ENCODE measurements around the gene NPTX1. TPM values are rescaled to one million over a fixed set of nuclear protein-coding genes. Genes with fewer than 3 reads are reported as not detected.

The NPTX1 gene
- total and polyA plus RNA-seq, 4 donors: 0.56 to 7.5 (median 1.2) TPM

GRCh38 chr17:80513201-80513600, 36.8 kb upstream of the NPTX1 start:
- DNase-seq: no peak
- H3K9ac ChIP-seq (ENCODE audit: insufficient read depth in 1 of 2, low read length in 2 of 2): no peak overlapping the region
- no peak for ATAC-seq (ENCODE audit: insufficient read depth, low FRiP score)
- no peak for TF ChIP-seq CTCF (IDR thresholded peaks at IDR 0.05; ENCODE audit: control extremely low read depth, extremely low read depth)
- no peak overlapping the region for H3K27ac ChIP-seq (ENCODE audit: low read depth in 1 of 2, low read length in 1 of 2)
- no peaks in the 10 kb centered on the region for H3K9me3 ChIP-seq (ENCODE audit: control insufficient read depth in 4 of 4, insufficient read depth in 3 of 4, low read length in 3 of 4)
- no peaks in the 10 kb centered on the region for H3K36me3 ChIP-seq (ENCODE audit: control insufficient read depth in 4 of 4, insufficient read depth in 4 of 4, low read length in 4 of 4)
- WGBS, 2 donors: 92 to 94% methylated on average over 16 of the region's 16 CpGs
- H3K4me1 ChIP-seq (ENCODE audit: control insufficient read depth in 5 of 5, insufficient read depth in 5 of 5, low read length in 5 of 5): peaks cover 0 to 4% (median 0%) of the 10 kb centered on the region in 5 donors
- H3K4me3 ChIP-seq: no peak overlapping the region
- peaks cover 0 to 14% (median 0%) of the 10 kb centered on the region in 3 donors for H3K27me3 ChIP-seq (ENCODE audit: control insufficient read depth in 3 of 3, insufficient read depth in 3 of 3, low read length in 2 of 3)

- WGBS, 2 donors: 85 to 87% methylated on average over 15 of the region's 15 CpGs
- Histone ChIP-seq H3K36me3 (ENCODE audit: control insufficient read depth in 4 of 4, insufficient read depth in 4 of 4, low read length in 4 of 4) (no peaks in the 10 kb centered on the region), H3K4me1 (ENCODE audit: control insufficient read depth in 5 of 5, insufficient read depth in 5 of 5, low read length in 5 of 5) (peaks cover 0 to 4% (median 0%) of the 10 kb centered on the region in 5 donors), H3K4me3 (no peak overlapping the region), H3K27me3 (ENCODE audit: control insufficient read depth in 3 of 3, insufficient read depth in 3 of 3, low read length in 2 of 3) (peaks cover 0 to 14% (median 0%) of the 10 kb centered on the region in 3 donors), H3K9me3 (ENCODE audit: control insufficient read depth in 4 of 4, insufficient read depth in 3 of 4, low read length in 3 of 4) (no peaks in the 10 kb centered on the region), H3K27ac (ENCODE audit: low read depth in 1 of 2, low read length in 1 of 2) (no peak overlapping the region), H3K9ac (ENCODE audit: insufficient read depth in 1 of 2, low read length in 2 of 2) (no peak overlapping the region)
- ATAC-seq (ENCODE audit: insufficient read depth, low FRiP score) (no peak), DNase-seq (no peak)
- no peak for TF ChIP-seq CTCF (IDR thresholded peaks at IDR 0.05; ENCODE audit: control extremely low read depth, extremely low read depth)
Measured at GRCh38 chr17:80512233-80512632, 35.8 kb upstream of the NPTX1 start.

- no peak overlapping the region for H3K9ac ChIP-seq (ENCODE audit: insufficient read depth in 1 of 2, low read length in 2 of 2)
- no peak overlapping the region for H3K4me3 ChIP-seq
- DNase-seq (no peak), ATAC-seq (ENCODE audit: insufficient read depth, low FRiP score) (no peak)
- no peaks in the 10 kb centered on the region for H3K36me3 ChIP-seq (ENCODE audit: control insufficient read depth in 4 of 4, insufficient read depth in 4 of 4, low read length in 4 of 4)
- H3K27me3 ChIP-seq (ENCODE audit: control insufficient read depth in 3 of 3, insufficient read depth in 3 of 3, low read length in 2 of 3): peaks cover 0 to 7% (median 0%) of the 10 kb centered on the region in 3 donors
- no peak overlapping the region for H3K27ac ChIP-seq (ENCODE audit: low read depth in 1 of 2, low read length in 1 of 2)
- H3K4me1 ChIP-seq (ENCODE audit: control insufficient read depth in 5 of 5, insufficient read depth in 5 of 5, low read length in 5 of 5): peaks cover 0 to 3% (median 0%) of the 10 kb centered on the region in 5 donors
- no peaks in the 10 kb centered on the region for H3K9me3 ChIP-seq (ENCODE audit: control insufficient read depth in 4 of 4, insufficient read depth in 3 of 4, low read length in 3 of 4)
- TF ChIP-seq CTCF (IDR thresholded peaks at IDR 0.05; ENCODE audit: control extremely low read depth, extremely low read depth): no peak
- 55 to 62% methylated on average over 18 of the region's 18 CpGs for WGBS, 2 donors
Measured at GRCh38 chr17:80511222-80512180, 35.1 kb upstream of the NPTX1 start.

All from lung (tissue), 12 donors.